HepG2 (cell line): ENCODE data around the gene SEMA4A. TPM values are rescaled to one million over a fixed set of nuclear protein-coding genes. Genes with fewer than 3 reads are reported as not detected.
A peak's percentile ranks its signal among the peaks of the same experiment; 100 is the strongest.

Experiments used
- HNF1B ChIP-seq: sonication (generic); formaldehyde crosslinking; IDR thresholded peaks from 2 replicates; pipeline ENCODE4 v1.5.1; 2020; ENCODE audit warnings: mild to moderate bottlenecking, moderate library complexity, missing genetic modification reagents
- TEAD3 ChIP-seq: optimal IDR thresholded peaks from 2 replicates; pipeline ENCODE3; 2016; ENCODE audit warnings: borderline replicate concordance
- YEATS2 ChIP-seq: sonication (generic); formaldehyde crosslinking; IDR thresholded peaks from 2 replicates; pipeline ENCODE4 v1.4.0; 2020; ENCODE audit warnings: missing genetic modification reagents, borderline replicate concordance
- ZFX ChIP-seq: sonication (generic); formaldehyde crosslinking; IDR thresholded peaks from 2 replicates; pipeline ENCODE4 v1.4.0; 2020; ENCODE audit warnings: mild to moderate bottlenecking, low read depth, missing genetic modification reagents, moderate library complexity
- ZHX1 ChIP-seq: sonication (generic); formaldehyde crosslinking; IDR thresholded peaks from 2 replicates; pipeline ENCODE4 v1.8.1; 2022; ENCODE audit warnings: low read depth, mild to moderate bottlenecking, missing genetic modification reagents
- ZNF549 ChIP-seq: sonication (generic); formaldehyde crosslinking; IDR thresholded peaks from 2 replicates; pipeline ENCODE4 v1.5.0; 2020; ENCODE audit warnings: missing genetic modification reagents
- ZNF687 ChIP-seq: sonication (generic); formaldehyde crosslinking; IDR thresholded peaks from 2 replicates; pipeline ENCODE4 v1.5.1; 2020; ENCODE audit warnings: mild to moderate bottlenecking, missing genetic modification reagents, moderate library complexity
- polyA plus RNA-seq, 8 experiments: library from polyadenylated mRNA; depleted of rRNA in 3 of 8; stranded (reverse) in 7 of 8; unstranded in 1 of 8; fragments of >200 nt; fragmentation: Illumina TruSeq in 4 of 8; extraction: Trizol in 4 of 8; gene quantifications; 2 replicates each; pipeline versions ENCODE4 v1.2.1 to v1.2.3, GENCODE V29; 2011 to 2016; ENCODE audit warnings: low read depth in 4 of 8, missing spikeins in 1 of 8, mixed read lengths in 1 of 8; ENCODE audit not compliant: insufficient read depth in 1 of 8
- total RNA-seq, 5 experiments: library from RNA; depleted of rRNA; stranded (reverse); fragments of >200 nt; fragmentation: Illumina TruSeq; extraction: Trizol; gene quantifications; 2 replicates each; pipeline ENCODE4 v1.2.3, GENCODE V29; 2016; ENCODE audit warnings: low read depth in 1 of 5

Gene SEMA4A
- total and polyA plus RNA-seq, 2 of the 13 experiments (the other 11 are each of a cell fraction or from before 2014, with no cell fraction given), result 0.09 to 0.20 TPM

GRCh38 chr1:156114919-156115513, 38.4 kb upstream of the SEMA4A start (continued):
- TF ChIP-seq HNF1B (0 out of 2 replicates have a peak, but pooled peaks have one; percentile 13), ZNF687 (peak; percentile 52), ZNF549 (CRISPR knock-in tag) (0 out of 2 replicates have a peak, but pooled peaks have one; percentile 20), YEATS2 (CRISPR knock-in tag) (peak; percentile 7; the same call in 1 of the 2 replicates), ZHX1 (CRISPR knock-in tag) (no peak; the same call in 1 of the 2 replicates), ZFX (peak; percentile 68), TEAD3 (CRISPR knock-in tag) (peak; percentile 3)
- TF ChIP-seq, all 625 proteins: peak for 89
